ENCODE results near the gene TMEM164. TPM values are rescaled to one million over a fixed set of nuclear protein-coding genes. Genes with fewer than 3 reads are reported as not detected.
A peak's percentile ranks its signal among the peaks of the same experiment; 100 is the strongest.

The TMEM164 gene
- total and polyA plus RNA-seq, 12 donors: 8.7 to 32.2 (median 24.8) TPM

- no peaks in the 10 kb centered on the region for H3K9me3 ChIP-seq (replicated peaks in 1 of 3)
- no peak overlapping the region for H3K27ac ChIP-seq
- H3K36me3 ChIP-seq (replicated peaks in 1 of 2): no peaks in the 10 kb centered on the region
- TF ChIP-seq POLR2A (IDR thresholded peaks at IDR 0.05) (no peak), CTCF (IDR thresholded peaks at IDR 0.05) (no peak)
- no peak for DNase-seq
- no peaks in the 10 kb centered on the region for H3K27me3 ChIP-seq
- no peak overlapping the region for H3K4me3 ChIP-seq
- peaks cover 0 to 9% of the 10 kb centered on the region in 2 donors for H3K4me1 ChIP-seq (replicated peaks in 1 of 2)
- intact Hi-C loops (cut with DNase I): no loop called here
- 80 to 98% (median 84%) methylated on average over 1 to 2 of the region's 2 CpGs for WGBS, 4 donors
Measured at GRCh38 chrX:110034036-110034435, 31.1 kb downstream of the TMEM164 start.

GRCh38 chrX:110036162-110037033 lies 33.5 kb downstream of the TMEM164 start:
- Histone ChIP-seq H3K4me1 (replicated peaks in 1 of 2) (peaks cover 0 to 9% of the 10 kb centered on the region in 2 donors), H3K27ac (no peak overlapping the region), H3K9me3 (replicated peaks in 1 of 3) (no peaks in the 10 kb centered on the region), H3K36me3 (replicated peaks in 1 of 2) (no peaks in the 10 kb centered on the region), H3K4me3 (no peak overlapping the region), H3K27me3 (no peaks in the 10 kb centered on the region)
- DNase-seq: no peak
- 32 to 100% (median 47%) methylated on average over 1 to 3 of the region's 3 CpGs for WGBS, 4 donors
- intact Hi-C loops (cut with DNase I): no loop called here
- no peak for TF ChIP-seq CTCF (IDR thresholded peaks at IDR 0.05)
- no peak for TF ChIP-seq POLR2A (IDR thresholded peaks at IDR 0.05)

GRCh38 chrX:110037178-110037577 lies 34.3 kb downstream of the TMEM164 start:
- Histone ChIP-seq H3K36me3 (replicated peaks in 1 of 2) (no peaks in the 10 kb centered on the region), H3K9me3 (replicated peaks in 1 of 3) (no peaks in the 10 kb centered on the region), H3K4me1 (replicated peaks in 1 of 2) (peaks cover 0 to 12% of the 10 kb centered on the region in 2 donors), H3K27me3 (no peaks in the 10 kb centered on the region), H3K4me3 (no peak overlapping the region), H3K27ac (no peak overlapping the region)
- TF ChIP-seq CTCF (IDR thresholded peaks at IDR 0.05) (no peak), POLR2A (IDR thresholded peaks at IDR 0.05) (no peak)
- 29 to 58% (median 47%) methylated on average over 2 of the region's 2 CpGs for WGBS, 4 donors
- intact Hi-C loops (cut with DNase I): no loop called here
- DNase-seq: peak in 5 of 7 donors; percentile 17 to 42 (median 31)

GRCh38 chrX:110038900-110039299 lies 36.0 kb downstream of the TMEM164 start:
- H3K9me3 ChIP-seq (replicated peaks in 1 of 3): no peaks in the 10 kb centered on the region
- H3K4me1 ChIP-seq (replicated peaks in 1 of 2): peaks cover 0 to 23% of the 10 kb centered on the region in 2 donors
- no peak for TF ChIP-seq POLR2A (IDR thresholded peaks at IDR 0.05)
- no peak for TF ChIP-seq CTCF (IDR thresholded peaks at IDR 0.05)
- no peak overlapping the region for H3K4me3 ChIP-seq
- DNase-seq: no peak
- intact Hi-C loops (cut with DNase I): no loop called here
- H3K27ac ChIP-seq: no peak overlapping the region
- H3K36me3 ChIP-seq (replicated peaks in 1 of 2): no peaks in the 10 kb centered on the region
- no peaks in the 10 kb centered on the region for H3K27me3 ChIP-seq

Data from adrenal gland (tissue), 12 donors.